GM12878 (cell line): Measurements from ENCODE around the gene HS3ST5. TPM values are rescaled to one million over a fixed set of nuclear protein-coding genes. Genes with fewer than 3 reads are reported as not detected.

Experiments
- ATAC-seq: fragments of 200-7000 bp; cut with Tn5 transposase; 3 replicates; pipeline ENCODE4 v1.9.1; 2020; ENCODE audit warnings: mild to moderate bottlenecking, moderate library complexity
- BruUV-seq: library from RNA; stranded (reverse); fragments of 400-500 nt; replicated peaks from 2 replicates; lab custom pipeline; 2021; lab: Mats Ljungman, UMichigan
- CTCF ChIA-PET: fragments of 300-600 bp; sonication (Branson Sonifier 250); formaldehyde crosslinking; extraction: SDS; loops from one replicate; lab custom pipeline; 2021; ENCODE audit warnings: inconsistent platforms; lab: Yijun Ruan, JAX
- POLR2A ChIA-PET: fragments of 350-600 bp; formaldehyde crosslinking; extraction: SDS; loops from one replicate; lab custom pipeline; 2021; ENCODE audit warnings: inconsistent platforms; lab: Charles Lee
- RAD21 ChIA-PET: fragments of 300-600 bp; sonication (Branson Sonifier 250); formaldehyde crosslinking; loops from one replicate; lab custom pipeline; 2023; ENCODE audit warnings: antibody characterized with exemption; ENCODE audit not compliant: unreplicated experiment; lab: Charles Lee
- SMC1A ChIA-PET: fragments of 300-600 bp; sonication (Branson Sonifier 250); formaldehyde crosslinking; loops from one replicate; lab custom pipeline; 2023; ENCODE audit not compliant: unreplicated experiment, uncharacterized antibody; lab: Charles Lee
- DNase-seq: peaks from one replicate; pipeline ENCODE4 v3.0.0-alpha.2; 2011; ENCODE audit warnings: low read depth, low spot score
- FAIRE-seq: peaks from 3 replicates; lab custom pipeline; 2011; peaks lifted over from hg19 to GRCh38; lab: Jason Lieb, UNC
- H2AFZ ChIP-seq: 2 replicates; pipeline ENCODE4 v1.6.0; 2011; ENCODE audit warnings: low read depth, low read length, control low read depth; ENCODE audit not compliant: control insufficient read depth
- H3K27ac ChIP-seq: 2 replicates; pipeline ENCODE4 v1.5.1; 2011; ENCODE audit warnings: control low read depth; ENCODE audit not compliant: control insufficient read depth, insufficient read depth
- H3K27me3 ChIP-seq, 2 experiments: replicated peaks in 1 of 2; 2 replicates each; pipeline versions ENCODE4 v1.6.0 to v1.6.1; 2011; ENCODE audit warnings: low read length in 1 of 2; ENCODE audit not compliant: control insufficient read depth in 2 of 2, insufficient read depth in 2 of 2
- H3K36me3 ChIP-seq, 2 experiments: 2 replicates each; pipeline ENCODE4 v1.5.1; 2011; ENCODE audit warnings: low read length in 1 of 2; ENCODE audit not compliant: control insufficient read depth in 2 of 2, insufficient read depth in 2 of 2
- H3K4me1 ChIP-seq: 2 replicates; pipeline ENCODE4 v1.6.1; 2011; ENCODE audit warnings: mild to moderate bottlenecking, low read length, moderate library complexity, mixed read lengths; ENCODE audit not compliant: control insufficient read depth, insufficient read depth
- H3K4me2 ChIP-seq: 2 replicates; pipeline ENCODE4 v1.6.0; 2011; ENCODE audit warnings: control low read depth; ENCODE audit not compliant: control insufficient read depth, insufficient read depth
- H3K4me3 ChIP-seq: fragments of 200-600 bp; sonication (generic); 2 replicates; pipeline ENCODE4 v1.5.1; 2016
- H3K79me2 ChIP-seq: 2 replicates; pipeline ENCODE4 v1.6.0; 2011; ENCODE audit warnings: low read length; ENCODE audit not compliant: control insufficient read depth, insufficient read depth
- H3K9ac ChIP-seq: 2 replicates; pipeline ENCODE4 v1.8.0; 2011; ENCODE audit warnings: low read length, control low read depth, mixed read lengths; ENCODE audit not compliant: control insufficient read depth, insufficient read depth
- H3K9me3 ChIP-seq: replicated peaks from 3 replicates; pipeline ENCODE4 v1.5.1; 2011; ENCODE audit warnings: mild to moderate bottlenecking, low read length; ENCODE audit not compliant: control insufficient read depth, insufficient read depth
- H4K20me1 ChIP-seq: 2 replicates; pipeline ENCODE4 v1.6.0; 2011; ENCODE audit not compliant: control insufficient read depth, insufficient read depth
- ATF7 ChIP-seq: fragments of 450-650 bp; IDR thresholded peaks from 2 replicates; pipeline ENCODE4 v1.6.1; 2016; ENCODE audit warnings: low read depth, mild to moderate bottlenecking
- BCL11A ChIP-seq: IDR thresholded peaks from 2 replicates; pipeline ENCODE4 v1.6.1; 2011; ENCODE audit warnings: low read depth, low read length
- HDGF ChIP-seq: fragments of 450-650 bp; IDR thresholded peaks from 2 replicates; pipeline ENCODE4 v1.6.1; 2016; ENCODE audit warnings: antibody characterized with exemption
- MTA2 ChIP-seq: fragments of 450-650 bp; IDR thresholded peaks from 2 replicates; pipeline ENCODE4 v1.6.1; 2016; ENCODE audit warnings: low read depth, mild to moderate bottlenecking, moderate library complexity
- NBN ChIP-seq: fragments of 450-650 bp; IDR thresholded peaks from 2 replicates; pipeline ENCODE4 v1.6.1; 2016
- NKRF ChIP-seq: fragments of 450-650 bp; conservative IDR thresholded peaks from 2 replicates; pipeline ENCODE4 v1.6.1; 2017; ENCODE audit warnings: mild to moderate bottlenecking, moderate library complexity
- POLR2A ChIP-seq: IDR thresholded peaks from 2 replicates; pipeline ENCODE4 v1.6.1; 2011; ENCODE audit warnings: low read depth, mild to moderate bottlenecking, low read length
- RBBP5 ChIP-seq: fragments of 200-600 bp; sonication (generic); conservative IDR thresholded peaks from 2 replicates; pipeline ENCODE4 v1.6.1; 2016
- SIN3A ChIP-seq: IDR thresholded peaks from 2 replicates; pipeline ENCODE4 v1.6.1; 2012; ENCODE audit warnings: low read depth, low read length, improper control_type of control experiment
- SMC3 ChIP-seq: IDR thresholded peaks from 2 replicates; pipeline ENCODE4 v1.6.1; 2011; ENCODE audit warnings: low read length, improper control_type of control experiment, borderline replicate concordance
- SREBF1 ChIP-seq: IDR thresholded peaks from 2 replicates; pipeline ENCODE4 v1.6.1; 2012; ENCODE audit warnings: mild to moderate bottlenecking, low read length
- TARDBP ChIP-seq: IDR thresholded peaks from 2 replicates; pipeline ENCODE4 v1.6.1; 2016; ENCODE audit warnings: borderline replicate concordance
- ZZZ3 ChIP-seq: IDR thresholded peaks from 2 replicates; pipeline ENCODE4 v1.6.1; 2011; ENCODE audit warnings: low read depth; ENCODE audit not compliant: control insufficient read depth, insufficient read length
- WGBS: methylation state at CpG from one replicate; pipeline ENCODE4 v1.1.6; 2016; ENCODE audit warnings: low lambda C conversion rate; ENCODE audit not compliant: insufficient replicate concordance, insufficient coverage; ENCODE audit errors: missing lambda C conversion rate; 5-methylcytosine and 5-hydroxymethylcytosine counted together
- in situ Hi-C: fragments of 300-500 bp; cut with MboI; formaldehyde crosslinking; loops from 9 replicates; pipeline ENCODE4 v1.14.3; 2018; ENCODE audit warnings: mixed read lengths
- intact Hi-C: fragments of 100-400 bp; cut with micrococcal nuclease; formaldehyde crosslinking; loops from one replicate; pipeline ENCODE4 v1.14.2; 2022; ENCODE audit not compliant: unreplicated experiment
- polyA plus RNA-seq, 11 experiments: library from polyadenylated mRNA; depleted of rRNA in 4 of 11; unstranded in 6 of 11; stranded (reverse) in 5 of 11; fragments of >200 nt; fragmentation: Nextera tagmentation in 4 of 11; fragmentation: Illumina TruSeq in 1 of 11; extraction: Ambion mirVana in 4 of 11; extraction: Trizol in 1 of 11; gene quantifications; 1 replicate in 1 of 11; 2 replicates in 10 of 11; pipeline versions ENCODE4 v1.2.1 to v1.2.3, GENCODE V29; 2011 to 2016; ENCODE audit warnings: inconsistent platforms in 2 of 11, missing spikeins in 2 of 11, low read depth in 1 of 11
- total RNA-seq, 4 experiments: library from RNA; depleted of rRNA in 3 of 4; stranded (reverse); fragments of >200 nt in 3 of 4; fragmentation: Illumina TruSeq in 1 of 4; extraction: Trizol in 1 of 4; gene quantifications; 2 replicates each; pipeline versions ENCODE4 v1.2.1 to v1.2.3, GENCODE V29; 2013 to 2021
- TF ChIP-seq, protein P1 (sequence below): IDR thresholded peaks from 2 replicates; pipeline ENCODE4 v1.6.1; 2012; ENCODE audit warnings: low read depth, low read length, improper control_type of control experiment

The HS3ST5 gene
- total and polyA plus RNA-seq, 10 of the 15 experiments (the other 5 are each of a cell fraction or from before 2014, with no cell fraction given): 0.04 TPM; not detected in 9

GRCh38 chr6:114176726-114177125 is 166.1 kb downstream of the HS3ST5 start (continued):
- TF ChIP-seq HDGF: no peak

DNA sequence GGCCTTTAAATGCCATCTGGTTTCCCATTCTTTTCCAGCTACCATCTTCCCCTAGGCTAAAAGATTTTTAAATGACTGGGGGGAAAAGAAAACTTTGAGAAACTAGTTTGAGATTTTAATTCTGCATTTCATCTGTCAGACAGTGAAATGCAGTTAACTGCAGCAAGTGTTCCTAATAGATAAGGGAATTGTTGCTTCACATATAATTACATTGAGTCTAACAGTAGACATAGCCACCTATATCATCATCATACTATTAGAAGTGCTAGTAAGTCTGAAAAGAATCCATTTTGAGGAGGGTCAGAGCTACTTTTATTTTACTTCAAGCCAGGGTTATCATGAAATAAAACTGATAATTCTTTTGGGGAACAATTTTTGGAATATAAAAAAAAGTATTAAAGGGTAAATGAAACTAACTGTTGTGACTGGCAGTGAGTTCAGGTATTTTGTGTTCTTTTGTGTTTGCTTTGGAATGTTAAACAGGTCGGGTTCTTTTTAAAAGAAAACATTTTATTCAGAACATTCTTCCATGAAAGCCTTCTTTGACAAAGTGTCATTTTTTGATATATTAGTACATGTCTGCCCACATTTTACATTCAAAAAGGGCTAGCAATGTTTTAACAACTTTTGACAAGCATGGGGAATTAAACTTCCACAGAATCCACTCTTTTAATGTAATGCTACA is 170.1 kb downstream of the HS3ST5 start:
- intact Hi-C loops: no loop called here
- no peak for TF ChIP-seq BCL11A
- TF ChIP-seq ATF7: no peak
- no peak for TF ChIP-seq NKRF
- TF ChIP-seq SIN3A: no peak
- no peak for TF ChIP-seq SMC3
- no peak for TF ChIP-seq NBN
- no peak for TF ChIP-seq POLR2A
- TF ChIP-seq MTA2: no peak
- TF ChIP-seq, protein P1, sequence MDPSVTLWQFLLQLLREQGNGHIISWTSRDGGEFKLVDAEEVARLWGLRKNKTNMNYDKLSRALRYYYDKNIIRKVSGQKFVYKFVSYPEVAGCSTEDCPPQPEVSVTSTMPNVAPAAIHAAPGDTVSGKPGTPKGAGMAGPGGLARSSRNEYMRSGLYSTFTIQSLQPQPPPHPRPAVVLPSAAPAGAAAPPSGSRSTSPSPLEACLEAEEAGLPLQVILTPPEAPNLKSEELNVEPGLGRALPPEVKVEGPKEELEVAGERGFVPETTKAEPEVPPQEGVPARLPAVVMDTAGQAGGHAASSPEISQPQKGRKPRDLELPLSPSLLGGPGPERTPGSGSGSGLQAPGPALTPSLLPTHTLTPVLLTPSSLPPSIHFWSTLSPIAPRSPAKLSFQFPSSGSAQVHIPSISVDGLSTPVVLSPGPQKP: no peak
- no peak for TF ChIP-seq ZZZ3
- TF ChIP-seq HDGF: no peak
- no peak for TF ChIP-seq TARDBP
- TF ChIP-seq RBBP5: no peak
- no peak for TF ChIP-seq SREBF1
- Histone ChIP-seq H3K4me3 (no peak overlapping the region), H3K9me3 (no peaks in the 10 kb centered on the region), H2AFZ (no peak overlapping the region), H3K4me1 (no peaks in the 10 kb centered on the region), H3K79me2 (no peaks in the 10 kb centered on the region), H3K27me3 (no peaks in the 10 kb centered on the region), H3K4me2 (no peak overlapping the region), H3K36me3 (no peaks in the 10 kb centered on the region), H3K27ac (no peak overlapping the region), H4K20me1 (no peaks in the 10 kb centered on the region), H3K9ac (no peak overlapping the region)
- FAIRE-seq: no peak
- SMC1A ChIA-PET: no interaction called here
- BruUV-seq: no TSS peak
- RAD21 ChIA-PET: no interaction called here
- DNase-seq: no peak
- POLR2A ChIA-PET: no interaction called here
- no peak for ATAC-seq
- CTCF ChIA-PET: interaction anchor here (1.0 to 1.4 kb wide), 2 partner anchors 65 to 132 kb away, joined by 3 read pairs; no protein-coding TSS in a partner anchor
- 0% methylated on average over 1 of the region's 1 CpG for WGBS
- in situ Hi-C loops: no loop called here
